Thymus (tissue), 11 donors: ENCODE data around the gene FIS1. TPM values are rescaled to one million over a fixed set of nuclear protein-coding genes. Genes with fewer than 3 reads are reported as not detected.

ENCODE experiments used
- DNase-seq, 9 donors: peaks; one replicate each; pipeline ENCODE4 v3.0.0-alpha.2; 2013; ENCODE audit warnings: low spot score in 9 of 9, low read depth in 6 of 9, missing footprints in 1 of 9
- H3K27ac ChIP-seq, 2 donors: one replicate each; pipeline ENCODE4 v1.5.1; 2013; ENCODE audit warnings: control low read depth in 1 of 2, low read depth in 1 of 2, low read length in 1 of 2, mild to moderate bottlenecking in 1 of 2, moderate library complexity in 1 of 2
- H3K27me3 ChIP-seq, 2 donors: one replicate each; pipeline ENCODE4 v1.5.1; 2013; ENCODE audit warnings: low read length in 1 of 2; ENCODE audit not compliant: control insufficient read depth in 2 of 2, insufficient read depth in 1 of 2
- H3K36me3 ChIP-seq, 2 donors: one replicate each; pipeline ENCODE4 v1.5.1; 2013; ENCODE audit warnings: low read length in 1 of 2, mild to moderate bottlenecking in 1 of 2, moderate library complexity in 1 of 2; ENCODE audit not compliant: control insufficient read depth in 2 of 2, insufficient read depth in 2 of 2
- H3K4me1 ChIP-seq, 2 donors: one replicate each; pipeline ENCODE4 v1.5.1; 2013; ENCODE audit warnings: low read length in 2 of 2; ENCODE audit not compliant: control insufficient read depth in 2 of 2, insufficient read depth in 2 of 2
- H3K4me3 ChIP-seq, 2 donors: one replicate each; pipeline ENCODE4 v1.5.1; 2013; ENCODE audit warnings: low read length in 2 of 2, control low read depth in 1 of 2, mild to moderate bottlenecking in 1 of 2
- H3K9me3 ChIP-seq, 2 donors: one replicate each; pipeline ENCODE4 v1.5.1; 2013; ENCODE audit warnings: low read length in 1 of 2, mild to moderate bottlenecking in 1 of 2; ENCODE audit not compliant: control insufficient read depth in 2 of 2, insufficient read depth in 1 of 2
- WGBS: extraction: QIAGEN DNeasy Blood & Tissue Kit; methylation state at CpG from one replicate; pipeline ENCODE4 v1.1.7; 2013; 5-methylcytosine and 5-hydroxymethylcytosine counted together
- polyA plus RNA-seq: library from polyadenylated mRNA; stranded (reverse); fragments of 200-250 nt; gene quantifications from one replicate; pipeline ENCODE4 v1.2.3, GENCODE V29; 2013
- total RNA-seq: library from RNA; stranded (reverse); fragments of 120-200 nt; gene quantifications from one replicate; pipeline ENCODE4 v1.2.4, GENCODE V29; 2013
- donor health status: healthy.

FIS1 gene
- total and polyA plus RNA-seq, 2 donors: 148 to 188 TPM

DNA sequence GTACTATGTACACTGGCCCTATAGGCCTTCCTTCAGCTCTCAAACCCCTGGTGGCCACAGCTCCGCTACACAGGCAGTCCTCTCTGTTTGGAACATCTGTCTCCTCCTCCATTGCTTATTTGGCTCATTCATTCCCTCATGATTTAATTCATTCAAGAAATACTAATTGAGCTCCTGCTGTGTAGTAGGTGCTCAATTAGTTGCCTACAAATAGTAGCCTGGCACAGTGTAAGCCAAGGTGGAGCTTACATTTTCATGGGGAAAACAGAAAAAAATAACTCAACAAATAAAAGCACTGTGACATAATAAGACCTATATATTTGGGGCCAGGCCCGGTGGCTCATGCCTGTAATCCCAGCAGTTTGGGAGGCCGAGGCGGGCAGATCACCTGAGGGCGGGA is 3.4 kb upstream of the FIS1 start:
- no peak overlapping the region for H3K27ac ChIP-seq
- H3K4me3 ChIP-seq: no peak overlapping the region
- no peak for DNase-seq
- H3K4me1 ChIP-seq: peaks cover 16 to 33% of the 10 kb centered on the region in 2 donors
- peaks cover 8 to 26% of the 10 kb centered on the region in 2 donors for H3K36me3 ChIP-seq
- H3K27me3 ChIP-seq: no peaks in the 10 kb centered on the region
- H3K9me3 ChIP-seq: peaks cover 0 to 3% of the 10 kb centered on the region in 2 donors
- WGBS: 98% methylated on average over 5 of the region's 5 CpGs

DNA sequence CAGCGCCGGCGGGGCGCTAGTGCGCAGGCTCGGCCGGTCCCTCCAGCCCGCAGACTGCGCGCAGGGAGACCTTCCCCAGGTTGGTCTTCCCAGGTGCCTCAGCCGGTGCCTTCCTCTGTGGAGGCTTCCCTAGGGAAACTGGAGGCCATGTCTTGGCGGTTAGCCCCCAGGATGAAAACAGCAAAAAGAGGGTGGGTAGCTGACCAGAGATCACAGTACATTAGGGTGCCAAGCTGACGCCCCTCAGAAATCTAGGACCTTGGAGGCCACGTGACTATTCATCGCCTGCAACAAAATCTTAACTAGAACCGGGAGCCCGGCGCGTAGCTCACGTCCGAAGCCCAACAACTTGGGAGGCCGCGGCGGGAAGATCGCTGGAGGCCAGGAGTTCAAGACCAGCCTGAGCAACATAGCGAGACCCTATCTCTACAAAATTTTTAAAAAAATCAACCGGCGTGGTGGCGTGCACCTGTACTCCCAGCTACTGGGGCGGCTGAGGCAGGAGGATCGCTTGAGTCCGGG is 327 bp upstream of the FIS1 start:
- Histone ChIP-seq H3K4me3 (peak overlapping the region; percentile 86 to 94), H3K27me3 (no peaks in the 10 kb centered on the region), H3K9me3 (peaks cover 0 to 3% of the 10 kb centered on the region in 2 donors), H3K27ac (peak overlapping the region; percentile 78 to 90), H3K4me1 (peaks cover 16 to 21% of the 10 kb centered on the region in 2 donors), H3K36me3 (peaks cover 16 to 30% of the 10 kb centered on the region in 2 donors)
- WGBS: 31% methylated on average over 32 of the region's 32 CpGs
- no peak for DNase-seq

DNA sequence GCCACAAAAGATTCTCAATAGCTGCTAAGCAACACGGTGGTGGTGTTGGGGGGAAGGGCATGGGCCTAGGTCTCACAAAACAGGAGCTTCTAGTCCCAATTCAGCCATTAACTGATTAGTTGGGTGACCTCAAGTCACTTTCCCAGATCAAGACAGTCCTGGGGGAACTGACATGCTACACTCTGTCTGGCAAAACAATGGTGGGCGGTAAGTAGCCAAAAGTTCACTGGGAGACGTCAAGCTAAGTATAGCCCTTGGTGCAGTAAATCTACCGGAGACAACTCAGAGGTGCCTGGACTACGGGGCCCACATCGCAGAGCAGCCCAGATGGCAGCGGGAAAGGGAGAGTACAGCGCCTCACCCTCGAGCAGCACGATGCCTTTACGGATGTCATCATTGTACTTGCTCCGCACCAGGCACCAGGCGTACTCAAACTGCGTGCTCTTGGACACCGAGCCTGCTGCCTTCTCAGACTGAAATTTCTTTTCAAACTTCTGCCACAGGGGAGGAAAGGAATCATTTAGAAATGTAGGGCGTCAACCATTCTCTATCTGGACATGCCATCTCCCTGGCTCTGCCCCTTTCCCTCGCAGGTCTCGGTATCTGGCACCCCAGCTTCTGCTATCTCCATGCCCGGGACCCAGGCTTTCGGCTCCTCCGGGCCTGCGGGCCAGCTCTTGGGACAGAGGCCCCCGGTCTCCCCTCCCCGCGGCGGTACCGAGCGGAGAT is 1.1 kb downstream of the FIS1 start:
- Histone ChIP-seq H3K27me3 (no peaks in the 10 kb centered on the region), H3K36me3 (peaks cover 22 to 37% of the 10 kb centered on the region in 2 donors), H3K4me1 (peaks cover 16 to 33% of the 10 kb centered on the region in 2 donors), H3K4me3 (peak overlapping the region; percentile 86 to 94), H3K27ac (peak overlapping the region; percentile 58 to 90), H3K9me3 (peaks cover 0 to 3% of the 10 kb centered on the region in 2 donors)
- peak in 2 of 9 donors; percentile 25 to 57 for DNase-seq
- WGBS: 27% methylated on average over 28 of the region's 28 CpGs

DNA sequence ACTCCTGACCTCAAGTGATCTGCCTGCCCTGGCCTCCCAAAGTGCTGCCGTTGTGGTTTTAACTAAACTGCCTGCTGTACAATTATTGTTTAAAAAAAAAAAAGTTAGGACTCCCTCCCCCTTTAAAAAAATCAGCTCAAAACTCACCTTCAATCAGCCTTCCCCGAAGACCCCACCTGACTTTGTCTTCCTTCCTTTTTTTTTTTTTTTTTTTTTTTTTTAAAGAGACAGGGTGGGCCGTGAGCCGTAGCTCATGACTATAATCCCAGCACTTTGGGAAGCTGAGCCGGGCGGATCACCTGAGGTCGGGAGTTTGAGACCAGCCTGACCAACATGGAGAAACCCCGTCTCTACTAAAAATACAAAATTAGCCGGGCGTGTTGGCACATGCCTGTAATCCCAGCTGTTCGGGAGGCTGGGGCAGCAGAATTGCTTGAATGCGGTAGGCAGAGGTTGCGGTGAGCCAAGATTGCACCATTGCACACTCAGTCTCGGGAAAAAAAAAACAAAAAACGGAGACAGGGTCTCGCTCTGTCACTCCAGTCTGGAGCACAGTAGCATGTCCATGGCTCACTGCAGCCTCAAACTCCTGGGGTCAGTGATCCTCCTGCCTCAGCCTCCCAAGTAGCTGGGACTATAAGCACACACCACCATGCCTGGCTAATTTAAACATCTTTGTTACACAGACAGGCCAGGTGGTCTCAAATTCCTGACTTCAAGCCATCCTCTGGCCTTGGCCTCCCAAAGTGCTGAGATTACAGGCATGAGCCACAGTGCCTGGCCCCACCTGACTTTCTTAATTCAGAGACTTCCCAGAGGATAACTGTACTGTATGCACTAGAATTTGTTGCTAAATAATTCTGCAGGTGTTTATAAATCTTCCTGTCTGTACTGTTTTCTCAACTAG is 3.2 kb downstream of the FIS1 start:
- Histone ChIP-seq H3K27ac (no peak overlapping the region), H3K4me1 (peaks cover 16 to 53% of the 10 kb centered on the region in 2 donors), H3K9me3 (peaks cover 0 to 3% of the 10 kb centered on the region in 2 donors), H3K4me3 (no peak overlapping the region), H3K36me3 (peaks cover 43 to 46% of the 10 kb centered on the region in 2 donors), H3K27me3 (no peaks in the 10 kb centered on the region)
- WGBS: 61% methylated on average over 16 of the region's 16 CpGs
- no peak for DNase-seq

DNA sequence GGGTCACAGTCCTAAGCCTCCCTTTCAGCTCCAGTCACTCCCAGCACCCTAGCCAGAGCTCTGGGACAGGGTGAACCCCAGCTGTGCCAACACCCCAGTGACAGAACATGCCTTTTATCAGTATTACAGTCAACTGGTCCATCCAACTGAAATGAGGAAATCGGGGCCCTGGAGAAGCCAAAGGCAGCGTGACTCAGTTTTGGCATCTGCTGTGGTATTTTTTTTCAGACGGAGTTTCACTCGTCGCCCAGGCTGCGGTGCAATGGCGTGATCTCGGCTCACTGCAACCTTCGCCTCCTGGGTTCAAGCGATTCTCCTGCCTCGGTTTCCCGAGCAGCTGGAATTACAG is 3.9 kb downstream of the FIS1 start:
- Histone ChIP-seq H3K27me3 (no peaks in the 10 kb centered on the region), H3K36me3 (peaks cover 48 to 51% of the 10 kb centered on the region in 2 donors), H3K4me1 (peaks cover 16 to 53% of the 10 kb centered on the region in 2 donors), H3K9me3 (peaks cover 0 to 3% of the 10 kb centered on the region in 2 donors), H3K27ac (no peak overlapping the region), H3K4me3 (no peak overlapping the region)
- WGBS: 88% methylated on average over 12 of the region's 12 CpGs
- no peak for DNase-seq

DNA sequence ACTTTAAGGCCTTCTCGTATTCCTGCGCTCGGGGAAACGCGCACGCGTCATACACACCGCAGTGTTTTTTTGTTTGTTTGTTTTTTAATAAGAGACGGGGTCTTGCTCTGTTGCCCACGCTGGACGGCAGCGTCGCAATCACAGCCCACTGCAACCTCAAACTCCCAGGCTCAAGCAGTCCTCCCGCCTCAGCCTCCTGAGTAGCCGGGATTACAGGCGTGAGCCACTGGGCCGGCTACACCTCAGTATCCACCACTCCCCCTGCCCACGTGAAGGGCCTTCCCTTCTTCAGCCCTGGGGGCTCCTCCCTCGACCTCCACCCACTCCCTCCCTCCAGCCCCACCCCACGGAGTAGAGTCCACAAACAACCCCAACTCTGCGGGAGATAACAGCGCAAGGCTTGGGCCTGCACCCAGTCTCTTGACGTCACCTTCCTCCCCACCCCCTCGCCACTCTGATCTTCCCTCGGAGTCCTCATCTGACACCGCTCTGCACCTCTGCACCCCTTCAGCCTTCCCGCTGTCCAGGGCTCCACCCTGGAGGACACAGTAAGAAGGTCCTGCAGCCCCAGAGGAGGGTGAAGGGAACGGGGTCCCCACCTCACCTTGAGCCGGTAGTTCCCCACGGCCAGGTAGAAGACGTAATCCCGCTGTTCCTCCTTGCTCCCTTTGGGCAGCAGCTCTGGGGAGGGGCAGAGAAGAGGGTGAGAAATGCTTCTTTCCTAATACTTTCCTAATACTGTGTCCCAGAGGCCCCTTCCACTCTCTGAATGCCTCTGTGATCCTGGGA is 4.5 kb downstream of the FIS1 start:
- Histone ChIP-seq H3K4me1 (peaks cover 11 to 48% of the 10 kb centered on the region in 2 donors), H3K27ac (no peak overlapping the region)
- WGBS: 97% methylated on average over 32 of the region's 32 CpGs

DNA sequence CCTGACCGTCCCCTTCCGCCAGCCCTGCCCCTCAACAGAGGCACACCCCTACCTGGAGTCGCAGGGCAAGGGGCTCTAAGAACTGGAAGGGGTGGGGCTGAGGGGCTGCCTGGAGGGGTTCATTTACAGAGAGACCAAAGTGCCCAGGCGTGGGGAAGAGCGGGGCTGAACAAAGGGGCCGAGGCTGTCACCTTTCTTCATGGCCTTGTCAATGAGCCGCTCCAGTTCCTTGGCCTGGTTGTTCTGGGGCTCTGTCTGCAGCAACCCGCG is 5.0 kb downstream of the FIS1 start:
- Histone ChIP-seq H3K4me1 (peaks cover 8 to 44% of the 10 kb centered on the region in 2 donors), H3K27me3 (no peaks in the 10 kb centered on the region)
- WGBS: 98% methylated on average over 9 of the region's 9 CpGs

More for the DNA sequence above, 4.5 kb downstream of the FIS1 start:
- Histone ChIP-seq H3K9me3 (no peaks in the 10 kb centered on the region), H3K36me3 (peaks cover 48 to 54% of the 10 kb centered on the region in 2 donors), H3K4me3 (no peak overlapping the region), H3K27me3 (no peaks in the 10 kb centered on the region)
- no peak for DNase-seq

DNA sequence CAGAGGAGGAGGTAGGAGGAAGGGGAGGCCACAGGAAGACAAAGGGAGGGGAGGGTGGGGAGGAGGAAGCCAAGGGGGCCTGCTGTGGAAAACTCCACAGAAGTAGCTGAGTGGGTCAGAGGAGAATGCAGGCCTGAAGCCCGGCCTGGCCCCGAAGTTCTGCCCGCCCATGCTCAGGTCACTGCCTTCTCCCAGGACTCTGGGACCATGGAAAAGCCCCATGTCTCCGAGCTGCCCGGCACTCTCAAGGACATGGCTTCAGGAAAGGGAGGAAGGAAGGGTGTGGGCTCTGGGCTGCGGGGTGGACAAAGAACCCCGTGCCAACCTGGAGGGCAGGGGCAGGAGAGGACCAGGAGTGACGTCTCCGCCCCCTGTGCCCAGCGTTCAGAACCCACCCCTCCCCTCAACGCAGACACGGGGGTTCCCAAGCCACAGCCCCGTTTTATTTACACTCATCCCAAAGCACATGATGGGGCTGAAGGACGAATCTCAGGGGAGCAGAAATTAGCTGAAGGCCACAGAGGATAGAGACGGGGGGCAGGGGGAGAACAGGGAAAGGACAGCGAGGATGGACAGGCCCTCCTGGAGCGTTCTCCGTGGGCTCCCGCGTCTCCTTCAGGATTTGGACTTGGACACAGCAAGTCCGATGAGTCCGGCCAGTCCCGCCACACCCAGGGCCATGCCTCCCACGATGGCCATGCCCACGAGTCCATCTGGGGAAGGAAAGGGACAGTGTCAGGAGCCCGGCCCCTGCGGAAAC is 5.5 kb downstream of the FIS1 start:
- H3K4me1 ChIP-seq: peaks cover 8 to 44% of the 10 kb centered on the region in 2 donors
- H3K27ac ChIP-seq: no peak overlapping the region
- H3K27me3 ChIP-seq: no peaks in the 10 kb centered on the region
- H3K36me3 ChIP-seq: peaks cover 46 to 58% of the 10 kb centered on the region in 2 donors
- no peak overlapping the region for H3K4me3 ChIP-seq
- no peaks in the 10 kb centered on the region for H3K9me3 ChIP-seq
- 73% methylated on average over 27 of the region's 27 CpGs for whole genome bisulfite sequencing
- DNase-seq: no peak

More for the DNA sequence above, 5.0 kb downstream of the FIS1 start:
- H3K27ac ChIP-seq: no peak overlapping the region
- no peak overlapping the region for H3K4me3 ChIP-seq
- H3K36me3 ChIP-seq: peaks cover 46 to 58% of the 10 kb centered on the region in 2 donors
- no peak for DNase-seq
- no peaks in the 10 kb centered on the region for H3K9me3 ChIP-seq
